Chondrocyte (in vitro differentiated cells): ENCODE results near the gene KCNT1. TPM values are rescaled to one million over a fixed set of nuclear protein-coding genes. Genes with fewer than 3 reads are reported as not detected.

Experiments used
- DNase-seq: peaks from one replicate; pipeline ENCODE4 v3.0.0; 2021; ENCODE audit warnings: mixed read lengths, low spot score
- H3K27ac Mint-ChIP-seq: one replicate; pipeline ENCODE4 v1.8.0; 2021; ENCODE audit warnings: mild to moderate bottlenecking, moderate library complexity, mixed read lengths; ENCODE audit not compliant: unreplicated experiment
- H3K27me3 Mint-ChIP-seq: 2 replicates; pipeline ENCODE4 v1.8.0; 2021; ENCODE audit warnings: low read depth, mixed read lengths
- H3K36me3 Mint-ChIP-seq: 2 replicates; pipeline ENCODE4 v1.8.0; 2021; ENCODE audit warnings: low read depth, mixed read lengths
- H3K4me1 Mint-ChIP-seq: 2 replicates; pipeline ENCODE4 v1.8.0; 2021; ENCODE audit warnings: low read depth, mild to moderate bottlenecking, mixed read lengths
- H3K4me3 Mint-ChIP-seq: one replicate; pipeline ENCODE4 v1.8.0; 2021; ENCODE audit warnings: mild to moderate bottlenecking, moderate library complexity, mixed read lengths; ENCODE audit not compliant: unreplicated experiment
- H3K9me3 Mint-ChIP-seq: 2 replicates; pipeline ENCODE4 v1.8.0; 2021; ENCODE audit warnings: low read depth, mixed read lengths
- total RNA-seq: library from RNA; stranded (reverse); gene quantifications from 3 replicates; pipeline ENCODE4 v1.2.1, GENCODE V29; 2021
- TF ChIP-seq, protein P1 (sequence below): fragments of 200-600 bp; sonication (generic); IDR thresholded peaks from 2 replicates; pipeline ENCODE4 v1.5.0; 2021; ENCODE audit warnings: antibody characterized with exemption, mild to moderate bottlenecking, moderate library complexity

KCNT1 gene
- total RNA-seq, 1 donor from 2014 or later: not detected

DNA sequence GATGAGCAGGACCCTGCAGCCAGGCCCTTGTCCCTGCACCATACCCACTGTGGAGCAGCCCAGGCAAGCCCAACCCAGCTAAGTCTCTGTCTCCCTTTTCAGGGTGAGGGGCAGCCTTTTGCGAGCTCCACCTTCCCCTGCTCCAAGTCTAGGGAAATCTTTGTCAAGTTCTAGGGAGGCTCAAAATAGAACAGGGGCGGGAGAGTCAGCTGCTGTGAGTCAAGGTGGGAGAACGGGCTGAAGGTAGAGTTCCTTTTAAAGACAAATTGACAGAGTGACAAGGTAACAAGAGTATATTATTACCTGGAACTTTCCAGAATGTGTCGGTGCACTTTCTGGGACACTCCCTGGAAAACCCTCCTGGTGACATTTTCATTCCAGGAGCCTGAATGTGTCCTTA, 64.7 kb downstream of the KCNT1 start:
- Mint-ChIP-seq H3K4me3 (no peak overlapping the region), H3K9me3 (peaks cover 11% of the 10 kb centered on the region), H3K36me3 (no peaks in the 10 kb centered on the region), H3K27ac (no peak overlapping the region), H3K27me3 (no peaks in the 10 kb centered on the region), H3K4me1 (no peaks in the 10 kb centered on the region)
- no peak for DNase-seq
- TF ChIP-seq, protein P1, sequence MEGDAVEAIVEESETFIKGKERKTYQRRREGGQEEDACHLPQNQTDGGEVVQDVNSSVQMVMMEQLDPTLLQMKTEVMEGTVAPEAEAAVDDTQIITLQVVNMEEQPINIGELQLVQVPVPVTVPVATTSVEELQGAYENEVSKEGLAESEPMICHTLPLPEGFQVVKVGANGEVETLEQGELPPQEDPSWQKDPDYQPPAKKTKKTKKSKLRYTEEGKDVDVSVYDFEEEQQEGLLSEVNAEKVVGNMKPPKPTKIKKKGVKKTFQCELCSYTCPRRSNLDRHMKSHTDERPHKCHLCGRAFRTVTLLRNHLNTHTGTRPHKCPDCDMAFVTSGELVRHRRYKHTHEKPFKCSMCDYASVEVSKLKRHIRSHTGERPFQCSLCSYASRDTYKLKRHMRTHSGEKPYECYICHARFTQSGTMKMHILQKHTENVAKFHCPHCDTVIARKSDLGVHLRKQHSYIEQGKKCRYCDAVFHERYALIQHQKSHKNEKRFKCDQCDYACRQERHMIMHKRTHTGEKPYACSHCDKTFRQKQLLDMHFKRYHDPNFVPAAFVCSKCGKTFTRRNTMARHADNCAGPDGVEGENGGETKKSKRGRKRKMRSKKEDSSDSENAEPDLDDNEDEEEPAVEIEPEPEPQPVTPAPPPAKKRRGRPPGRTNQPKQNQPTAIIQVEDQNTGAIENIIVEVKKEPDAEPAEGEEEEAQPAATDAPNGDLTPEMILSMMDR: no peak

DNA sequence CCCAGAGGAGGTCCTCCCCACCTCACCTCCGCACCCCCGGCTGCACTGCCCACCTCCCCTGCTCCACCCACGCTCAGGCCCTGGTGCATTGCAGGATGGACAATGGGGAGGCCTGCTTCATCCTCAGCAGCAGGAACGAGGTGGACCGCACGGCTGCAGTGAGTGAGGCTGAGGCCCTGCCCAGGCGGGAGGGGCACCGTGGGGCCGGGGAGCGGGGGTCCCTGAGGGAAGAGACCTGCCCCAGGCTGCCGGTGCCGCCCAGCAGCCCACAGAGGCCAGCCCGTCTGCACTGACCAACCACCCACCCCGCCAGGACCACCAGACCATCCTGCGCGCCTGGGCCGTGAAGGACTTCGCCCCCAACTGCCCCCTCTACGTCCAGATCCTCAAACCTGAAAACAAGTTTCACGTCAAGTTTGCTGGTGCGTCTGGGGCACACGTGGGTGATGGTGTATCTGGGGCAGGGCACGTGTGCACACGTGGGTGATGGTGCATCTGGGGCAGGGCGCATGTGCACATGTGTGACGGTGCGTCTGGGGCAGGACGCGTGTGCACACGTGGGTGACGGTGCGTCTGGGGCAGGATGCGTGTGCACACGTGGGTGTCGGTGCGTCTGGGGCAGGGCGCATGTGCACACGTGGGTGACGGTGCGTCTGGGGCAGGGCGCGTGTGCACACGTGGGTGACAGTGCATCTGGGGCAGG, 66.7 kb downstream of the KCNT1 start:
- Mint-ChIP-seq H3K27me3 (no peaks in the 10 kb centered on the region), H3K27ac (no peak overlapping the region), H3K36me3 (no peaks in the 10 kb centered on the region), H3K4me1 (no peaks in the 10 kb centered on the region), H3K4me3 (no peak overlapping the region), H3K9me3 (peaks cover 11% of the 10 kb centered on the region)
- DNase-seq: no peak
- TF ChIP-seq, protein P1: no peak

DNA sequence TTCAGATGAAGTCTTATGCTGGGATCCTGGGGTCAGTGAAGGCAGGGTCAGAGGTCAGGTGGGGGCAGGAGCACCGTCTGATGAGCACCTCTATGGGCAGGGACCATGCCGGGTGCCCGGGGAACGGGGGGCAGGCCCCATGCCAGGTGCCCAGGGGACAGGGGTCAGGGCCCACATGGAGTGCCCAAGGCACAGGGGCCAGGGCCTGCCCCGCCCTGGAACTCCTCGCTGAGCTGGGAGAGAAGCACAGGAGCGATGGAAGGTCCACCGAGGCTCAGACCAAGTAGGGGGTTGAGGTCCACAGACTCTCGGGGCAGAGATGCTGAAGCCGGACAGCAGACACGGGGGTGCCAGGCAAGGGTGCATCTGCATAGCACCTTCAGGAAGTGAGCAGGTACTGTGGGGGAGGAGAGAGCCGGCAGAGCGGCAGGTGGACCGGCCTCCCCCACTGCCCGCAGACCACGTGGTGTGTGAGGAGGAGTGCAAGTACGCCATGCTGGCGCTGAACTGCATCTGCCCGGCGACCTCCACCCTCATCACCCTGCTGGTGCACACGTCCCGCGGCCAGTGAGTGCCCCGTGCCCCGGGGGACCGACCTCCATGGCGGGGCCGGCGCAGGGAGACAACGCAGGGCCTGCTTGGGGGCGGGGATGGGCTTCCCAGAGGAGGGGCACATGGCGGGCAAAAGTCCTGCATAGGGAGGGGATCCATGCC, 67.7 kb downstream of the KCNT1 start:
- H3K9me3 Mint-ChIP-seq: peaks cover 11% of the 10 kb centered on the region
- no peak overlapping the region for H3K27ac Mint-ChIP-seq
- H3K36me3 Mint-ChIP-seq: no peaks in the 10 kb centered on the region
- no peaks in the 10 kb centered on the region for H3K27me3 Mint-ChIP-seq
- no peak overlapping the region for H3K4me3 Mint-ChIP-seq
- DNase-seq: no peak
- TF ChIP-seq, protein P1: no peak
- no peaks in the 10 kb centered on the region for H3K4me1 Mint-ChIP-seq

DNA sequence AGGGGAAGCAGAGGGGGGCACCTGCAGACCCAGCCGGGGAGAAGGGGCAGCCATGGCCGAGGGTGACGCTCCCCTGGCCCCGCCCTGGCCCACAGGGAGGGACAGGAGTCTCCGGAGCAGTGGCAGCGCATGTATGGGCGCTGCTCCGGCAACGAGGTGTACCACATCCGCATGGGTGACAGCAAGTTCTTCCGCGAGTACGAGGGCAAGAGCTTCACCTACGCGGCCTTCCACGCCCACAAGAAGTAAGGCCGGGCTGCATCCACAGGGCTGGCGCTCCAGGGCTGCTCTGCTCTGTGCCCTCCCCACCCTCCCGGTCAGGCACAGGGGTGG, 68.2 kb downstream of the KCNT1 start:
- no peak for DNase-seq
- TF ChIP-seq, protein P1: no peak
- Mint-ChIP-seq H3K27ac (no peak overlapping the region), H3K4me3 (no peak overlapping the region), H3K36me3 (no peaks in the 10 kb centered on the region), H3K27me3 (no peaks in the 10 kb centered on the region), H3K4me1 (no peaks in the 10 kb centered on the region), H3K9me3 (peaks cover 11% of the 10 kb centered on the region)

DNA sequence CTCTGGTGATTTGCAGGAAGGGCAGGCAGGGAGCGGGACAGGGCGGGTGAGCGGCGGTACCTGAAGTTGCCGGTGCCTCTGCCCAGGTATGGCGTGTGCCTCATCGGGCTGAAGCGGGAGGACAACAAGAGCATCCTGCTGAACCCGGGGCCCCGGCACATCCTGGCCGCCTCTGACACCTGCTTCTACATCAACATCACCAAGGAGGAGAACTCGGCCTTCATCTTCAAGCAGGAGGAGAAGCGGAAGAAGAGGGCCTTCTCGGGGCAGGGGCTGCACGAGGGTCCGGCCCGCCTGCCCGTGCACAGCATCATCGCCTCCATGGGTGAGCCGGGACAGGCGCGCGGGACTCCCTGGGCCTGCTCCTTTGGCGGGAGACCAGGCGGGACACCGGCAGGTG, 68.8 kb downstream of the KCNT1 start:
- DNase-seq: no peak
- TF ChIP-seq, protein P1: no peak
- Mint-ChIP-seq H3K27me3 (no peaks in the 10 kb centered on the region), H3K4me3 (no peak overlapping the region), H3K9me3 (peaks cover 11% of the 10 kb centered on the region), H3K27ac (no peak overlapping the region), H3K36me3 (no peaks in the 10 kb centered on the region), H3K4me1 (no peaks in the 10 kb centered on the region)
